Neuronal stem cell (in vitro differentiated cells): ENCODE results near the gene SRSF8.
"Not testable (repeated sequence)": the region's sequence is repeated elsewhere in the genome, so short reads cannot be mapped to it uniquely, and the experiment has no call there.

ENCODE experiments used
- DNase-seq: peaks from one replicate; pipeline ENCODE4 v3.0.0-alpha.2; 2013; ENCODE audit warnings: low spot score
- H2AFZ ChIP-seq: one replicate; pipeline ENCODE4 v1.6.1; 2013; ENCODE audit warnings: mild to moderate bottlenecking, low read length, inconsistent platforms
- H2AK5ac ChIP-seq: 2 replicates; pipeline ENCODE4 v1.6.1; 2013; ENCODE audit warnings: low read depth, mild to moderate bottlenecking, inconsistent platforms, low read length, moderate library complexity, mixed read lengths
- H2BK120ac ChIP-seq: 2 replicates; pipeline ENCODE4 v1.6.1; 2013; ENCODE audit warnings: low read depth, mild to moderate bottlenecking, inconsistent platforms, low read length, moderate library complexity, mixed read lengths
- H2BK12ac ChIP-seq: one replicate; pipeline ENCODE4 v1.6.1; 2013; ENCODE audit warnings: low read length, inconsistent platforms
- H2BK15ac ChIP-seq: 2 replicates; pipeline ENCODE4 v1.6.1; 2013; ENCODE audit warnings: mild to moderate bottlenecking, low read length, inconsistent platforms, mixed read lengths
- H2BK5ac ChIP-seq: one replicate; pipeline ENCODE4 v1.6.1; 2013; ENCODE audit warnings: inconsistent platforms, mild to moderate bottlenecking, low read length, moderate library complexity
- H3K14ac ChIP-seq: one replicate; pipeline ENCODE4 v1.6.1; 2013; ENCODE audit warnings: low read length, inconsistent platforms
- H3K18ac ChIP-seq: 2 replicates; pipeline ENCODE4 v1.6.1; 2013; ENCODE audit warnings: low read length, inconsistent platforms
- H3K23ac ChIP-seq: 2 replicates; pipeline ENCODE4 v1.6.1; 2013; ENCODE audit warnings: low read depth, mild to moderate bottlenecking, mixed read lengths, low read length, inconsistent platforms; ENCODE audit not compliant: poor library complexity
- H3K27ac ChIP-seq: replicated peaks from 3 replicates; pipeline ENCODE4 v1.5.1; 2013; ENCODE audit warnings: low read length, inconsistent platforms
- H3K27me3 ChIP-seq, 3 experiments: 2 replicates each; pipeline ENCODE4 v1.6.1; 2013; ENCODE audit warnings: low read length in 3 of 3, mild to moderate bottlenecking in 2 of 3, inconsistent platforms in 1 of 3, low read depth in 1 of 3, mixed read lengths in 1 of 3, moderate library complexity in 1 of 3; ENCODE audit not compliant: control insufficient read depth in 3 of 3, insufficient read depth in 3 of 3
- H3K36me3 ChIP-seq, 2 donors: replicated peaks in 1 of 2; 2 replicates each; pipeline ENCODE4 v1.6.1; 2013; ENCODE audit warnings: low read length in 2 of 2; ENCODE audit not compliant: control insufficient read depth in 2 of 2, insufficient read depth in 2 of 2
- H3K4ac ChIP-seq: 2 replicates; pipeline ENCODE4 v1.6.1; 2013; ENCODE audit warnings: inconsistent platforms, mild to moderate bottlenecking, low read length, moderate library complexity
- H3K4me1 ChIP-seq, 2 donors: 1 replicate in 1 of 2; 2 replicates in 1 of 2; pipeline ENCODE4 v1.6.1; 2013; ENCODE audit warnings: low read length in 2 of 2, low read depth in 1 of 2; ENCODE audit not compliant: control insufficient read depth in 2 of 2, insufficient read depth in 1 of 2
- H3K4me2 ChIP-seq: one replicate; pipeline ENCODE4 v1.6.1; 2013; ENCODE audit warnings: mild to moderate bottlenecking, low read length, inconsistent platforms; ENCODE audit not compliant: insufficient read depth, poor library complexity, severe bottlenecking
- H3K4me3 ChIP-seq, 2 donors: 2 replicates each; pipeline ENCODE4 v1.5.1; 2013; ENCODE audit warnings: low read length in 2 of 2, mild to moderate bottlenecking in 2 of 2, inconsistent platforms in 1 of 2, moderate library complexity in 1 of 2
- H3K79me1 ChIP-seq: one replicate; pipeline ENCODE4 v1.6.1; 2013; ENCODE audit warnings: low read depth, mild to moderate bottlenecking, inconsistent platforms, low read length, moderate library complexity
- H3K9ac ChIP-seq: one replicate; pipeline ENCODE4 v1.6.1; 2013; ENCODE audit warnings: mild to moderate bottlenecking, low read depth, low read length, inconsistent platforms; ENCODE audit not compliant: poor library complexity
- H3K9me3 ChIP-seq, 2 donors: replicated peaks in 1 of 2; 2 replicates each; pipeline versions ENCODE3 to v1.6.1; 2013; ENCODE audit warnings: low read length in 2 of 2, mild to moderate bottlenecking in 2 of 2, inconsistent platforms in 1 of 2, low read depth in 1 of 2, mixed read lengths in 1 of 2, moderate library complexity in 1 of 2; ENCODE audit not compliant: control insufficient read depth in 2 of 2, insufficient read depth in 1 of 2
- H4K8ac ChIP-seq: one replicate; pipeline ENCODE4 v1.6.1; 2013; ENCODE audit warnings: low read depth, mild to moderate bottlenecking, inconsistent platforms, low read length, moderate library complexity
- H4K91ac ChIP-seq: one replicate; pipeline ENCODE4 v1.6.1; 2013; ENCODE audit warnings: low read length, low read depth, mild to moderate bottlenecking, inconsistent platforms; ENCODE audit not compliant: poor library complexity
- WGBS, 2 donors: extraction: QIAGEN DNeasy Blood & Tissue Kit; methylation state at CpG; one replicate each; pipeline ENCODE4 v1.1.7; 2013; ENCODE audit warnings: missing lambda C conversion rate in 2 of 2, mixed read lengths in 1 of 2; ENCODE audit not compliant: insufficient read length in 2 of 2, insufficient replicate concordance in 1 of 2; ENCODE audit errors: extremely low coverage in 2 of 2; 5-methylcytosine and 5-hydroxymethylcytosine counted together

The SRSF8 gene

GRCh38 chr11:95108159-95108611 lies 41.5 kb downstream of the SRSF8 start:
- Histone ChIP-seq H3K27ac (peak overlapping the region; percentile 23), H3K9me3 (no peaks in the 10 kb centered on the region), H4K91ac (no peak overlapping the region), H3K23ac (no peak overlapping the region), H3K4me1 (peaks cover 0 to 20% of the 10 kb centered on the region in 2 donors), H3K4me3 (no peak overlapping the region), H3K4me2 (no peak overlapping the region), H2AK5ac (no peak overlapping the region), H3K36me3 (no peaks in the 10 kb centered on the region), H3K4ac (no peak overlapping the region), H2BK120ac (no peak overlapping the region), H2BK5ac (no peak overlapping the region), H2AFZ (peak overlapping the region; percentile 12), H3K9ac (no peak overlapping the region), H3K14ac (no peak overlapping the region), H3K79me1 (no peaks in the 10 kb centered on the region), H3K18ac (peak overlapping the region; percentile 20), H2BK12ac (no peak overlapping the region), H2BK15ac (no peak overlapping the region), H4K8ac (no peak overlapping the region), H3K27me3 (no peaks in the 10 kb centered on the region)
- no CpG with 5 or more reads among the region's 9 CpGs for WGBS, 2 donors
- no peak for DNase-seq

- peaks cover 0 to 18% of the 10 kb centered on the region in 2 donors for H3K4me1 ChIP-seq
These were observed 42.2 kb downstream of the SRSF8 start for GRCh38 chr11:95108671-95109551.

GRCh38 chr11:95111471-95111870 lies 44.8 kb downstream of the SRSF8 start:
- not testable (repeated sequence) for H3K79me1 ChIP-seq
- no CpG with 5 or more reads among the region's 3 CpGs for WGBS, 2 donors
- H3K18ac ChIP-seq: peak overlapping the region; percentile 2

More at GRCh38 chr11:95108671-95109551, 42.2 kb downstream of the SRSF8 start:
- no peak overlapping the region for H4K91ac ChIP-seq
- H2BK5ac ChIP-seq: no peak overlapping the region
- H3K14ac ChIP-seq: no peak overlapping the region
- peak overlapping the region; percentile 4 for H2AK5ac ChIP-seq
- no peak overlapping the region for H3K23ac ChIP-seq
- no peak for DNase-seq
- no peak overlapping the region for H4K8ac ChIP-seq
- H3K4ac ChIP-seq: no peak overlapping the region
- no peaks in the 10 kb centered on the region for H3K27me3 ChIP-seq
- no peak overlapping the region for H2BK12ac ChIP-seq
- H3K4me3 ChIP-seq: no peak overlapping the region
- no peak overlapping the region for H2BK120ac ChIP-seq
- H2AFZ ChIP-seq: no peak overlapping the region
- H3K27ac ChIP-seq: peak overlapping the region; percentile 49
- no CpG with 5 or more reads among the region's 6 CpGs for WGBS, 2 donors
- H2BK15ac ChIP-seq: no peak overlapping the region
- peak overlapping the region; percentile 53 for H3K18ac ChIP-seq
- no peaks in the 10 kb centered on the region for H3K9me3 ChIP-seq
- no peak overlapping the region for H3K4me2 ChIP-seq
- H3K9ac ChIP-seq: no peak overlapping the region
- H3K79me1 ChIP-seq: no peaks in the 10 kb centered on the region
- H3K36me3 ChIP-seq: no peaks in the 10 kb centered on the region

GRCh38 chr11:95111923-95112540 lies 45.3 kb downstream of the SRSF8 start:
- H3K27ac ChIP-seq: no peak overlapping the region
- H3K23ac ChIP-seq: no peak overlapping the region
- peaks cover 0 to 18% of the 10 kb centered on the region in 2 donors for H3K4me1 ChIP-seq
- WGBS, 2 donors: no CpG with 5 or more reads among the region's 3 CpGs
- H2BK5ac ChIP-seq: no peak overlapping the region
- no peak overlapping the region for H3K4me2 ChIP-seq
- H2BK120ac ChIP-seq: no peak overlapping the region
- no peak overlapping the region for H3K4ac ChIP-seq
- no peak overlapping the region for H3K4me3 ChIP-seq
- no peak overlapping the region for H4K8ac ChIP-seq
- H2AFZ ChIP-seq: no peak overlapping the region
- H3K9me3 ChIP-seq: no peaks in the 10 kb centered on the region
- no peak overlapping the region for H3K18ac ChIP-seq
- no peak overlapping the region for H3K9ac ChIP-seq
- H2AK5ac ChIP-seq: no peak overlapping the region
- no peak overlapping the region for H2BK12ac ChIP-seq
- no peak overlapping the region for H4K91ac ChIP-seq
- DNase-seq: no peak
- H3K79me1 ChIP-seq: no peaks in the 10 kb centered on the region
- H2BK15ac ChIP-seq: no peak overlapping the region
- H3K14ac ChIP-seq: no peak overlapping the region
- no peaks in the 10 kb centered on the region for H3K36me3 ChIP-seq
- H3K27me3 ChIP-seq: no peaks in the 10 kb centered on the region

More at GRCh38 chr11:95111471-95111870, 44.8 kb downstream of the SRSF8 start:
- H3K4me3 ChIP-seq, H4K8ac ChIP-seq, H2BK5ac ChIP-seq, H4K91ac ChIP-seq, H2AK5ac ChIP-seq, H2BK15ac ChIP-seq, H3K27me3 ChIP-seq, H3K14ac ChIP-seq, H2BK12ac ChIP-seq, H3K23ac ChIP-seq, H3K4ac ChIP-seq, H3K9me3 ChIP-seq, H3K9ac ChIP-seq, DNase-seq, H2AFZ ChIP-seq, H3K27ac ChIP-seq, H2BK120ac ChIP-seq, H3K4me2 ChIP-seq, H3K36me3 ChIP-seq: not testable (repeated sequence)
- peaks cover 0 to 18% of the 10 kb centered on the region in 2 donors for H3K4me1 ChIP-seq
